ENCODE measurements around the gene MEX3A. TPM values are rescaled to one million over a fixed set of nuclear protein-coding genes. Genes with fewer than 3 reads are reported as not detected.
A peak's percentile ranks its signal among the peaks of the same experiment; 100 is the strongest.

Gene MEX3A
- total RNA-seq, 4 donors from 2014 or later = 0.29 to 13.3 (median 2.0) TPM

GRCh38 chr1:156090138-156090839 is 8.0 kb upstream of the MEX3A start:
- no peak for DNase-seq
- no peak overlapping the region for H3K27ac ChIP-seq
- H3K9me3 ChIP-seq = no peaks in the 10 kb centered on the region
- no peak for TF ChIP-seq CTCF (IDR thresholded peaks at IDR 0.05)
- TF ChIP-seq POLR2A (IDR thresholded peaks at IDR 0.05) = no peak
- H3K27me3 ChIP-seq = no peaks in the 10 kb centered on the region
- H3K4me1 ChIP-seq = no peaks in the 10 kb centered on the region
- intact Hi-C loops (cut with DNase I; ENCODE audit: low total_unique reads) = loop anchor here (5.0 kb wide), 1 partner anchor 142 kb away; no protein-coding TSS in a partner anchor
- H3K36me3 ChIP-seq = no peaks in the 10 kb centered on the region
- no peak overlapping the region for H3K4me3 ChIP-seq

- DNase-seq = no peak
- no peaks in the 10 kb centered on the region for H3K27me3 ChIP-seq
- no peak for TF ChIP-seq CTCF (IDR thresholded peaks at IDR 0.05)
- H3K27ac ChIP-seq = no peak overlapping the region
- no peaks in the 10 kb centered on the region for H3K36me3 ChIP-seq
- H3K9me3 ChIP-seq = no peaks in the 10 kb centered on the region
- H3K4me3 ChIP-seq = no peak overlapping the region
- H3K4me1 ChIP-seq = no peaks in the 10 kb centered on the region
- intact Hi-C loops (cut with DNase I; ENCODE audit: low total_unique reads) = loop anchor here (5.0 kb wide), 1 partner anchor 143 kb away; no protein-coding TSS in a partner anchor
Observed at GRCh38 chr1:156089704-156090103, 7.4 kb upstream of the MEX3A start.

GRCh38 chr1:156086256-156086662 is 4.0 kb upstream of the MEX3A start:
- no peak for DNase-seq
- H3K9me3 ChIP-seq = no peaks in the 10 kb centered on the region
- H3K27me3 ChIP-seq = no peaks in the 10 kb centered on the region
- TF ChIP-seq CTCF (IDR thresholded peaks at IDR 0.05) (no peak), POLR2A (IDR thresholded peaks at IDR 0.05) (no peak)
- intact Hi-C loops (cut with DNase I; ENCODE audit: low total_unique reads) = no loop called here
- H3K27ac ChIP-seq = no peak overlapping the region
- H3K4me1 ChIP-seq = no peaks in the 10 kb centered on the region
- H3K4me3 ChIP-seq = no peak overlapping the region
- no peaks in the 10 kb centered on the region for H3K36me3 ChIP-seq

- H3K36me3 ChIP-seq = no peaks in the 10 kb centered on the region
- H3K27me3 ChIP-seq = no peaks in the 10 kb centered on the region
- H3K4me3 ChIP-seq = no peak overlapping the region
- H3K27ac ChIP-seq = no peak overlapping the region
- intact Hi-C loops (cut with DNase I; ENCODE audit: low total_unique reads) = no loop called here
- DNase-seq = no peak
- H3K9me3 ChIP-seq = no peaks in the 10 kb centered on the region
- H3K4me1 ChIP-seq = no peaks in the 10 kb centered on the region
- TF ChIP-seq POLR2A (IDR thresholded peaks at IDR 0.05) (no peak), CTCF (IDR thresholded peaks at IDR 0.05) (no peak)
Observed at GRCh38 chr1:156083800-156084790, 1.8 kb upstream of the MEX3A start.

GRCh38 chr1:156081917-156082308 is 352 bp downstream of the MEX3A start:
- H3K9me3 ChIP-seq = no peaks in the 10 kb centered on the region
- no peaks in the 10 kb centered on the region for H3K4me1 ChIP-seq
- peak overlapping the region; percentile 79 to 97 for H3K4me3 ChIP-seq
- no peaks in the 10 kb centered on the region for H3K36me3 ChIP-seq
- no peaks in the 10 kb centered on the region for H3K27me3 ChIP-seq
- TF ChIP-seq CTCF (IDR thresholded peaks at IDR 0.05) (no peak), POLR2A (IDR thresholded peaks at IDR 0.05) (no peak)
- DNase-seq = no peak
- H3K27ac ChIP-seq = peak overlapping the region; percentile 75 to 85
- intact Hi-C loops (cut with DNase I; ENCODE audit: low total_unique reads) = no loop called here
